ENCODE results near the gene ATP6V1G3. TPM values are rescaled to one million over a fixed set of nuclear protein-coding genes. Genes with fewer than 3 reads are reported as not detected.

The ATP6V1G3 gene
- total and polyA plus RNA-seq, 4 experiments from 2014 or later, result not detected

DNA sequence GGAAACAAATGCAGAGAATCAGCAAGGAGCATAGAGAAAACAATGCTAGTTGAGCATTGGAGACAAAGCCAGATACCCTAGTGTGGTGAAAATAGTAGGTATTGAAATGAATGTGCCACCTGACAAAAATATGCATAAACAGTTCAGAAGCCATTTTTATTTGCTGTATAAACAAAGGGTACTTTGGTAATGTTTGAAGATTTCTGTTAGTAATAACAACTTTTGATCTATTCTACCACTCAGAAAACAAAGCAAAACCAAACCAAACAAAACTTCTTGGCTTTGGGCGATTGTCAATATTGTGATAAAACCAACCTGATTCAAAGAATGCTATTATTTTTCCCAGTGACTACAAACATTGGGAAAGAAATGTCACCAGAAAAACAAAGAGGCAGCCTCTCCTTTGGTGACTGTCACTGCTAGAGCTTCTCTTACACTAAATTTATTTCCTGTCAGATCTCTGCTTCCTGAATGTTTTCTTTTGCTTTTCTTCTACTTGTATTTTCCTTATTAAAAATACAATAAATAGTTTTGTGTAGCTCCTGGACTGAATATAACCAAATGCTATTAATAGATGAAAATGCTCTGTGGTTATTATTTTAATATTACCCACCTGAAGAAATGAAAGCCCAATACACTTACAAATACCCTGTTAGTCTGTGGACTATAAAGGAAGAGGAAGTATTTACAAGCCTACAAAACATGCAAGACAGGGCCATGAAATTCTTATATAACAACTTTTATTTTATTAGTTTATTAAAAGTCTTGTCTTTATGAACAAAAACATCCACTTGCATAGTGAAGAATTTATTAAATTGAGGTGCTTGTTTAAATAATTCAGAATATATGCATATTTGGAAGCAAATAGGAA lies 5.7 kb downstream of the ATP6V1G3 start:
- H3K27me3 ChIP-seq (ENCODE audit: insufficient read depth, low read length), result no peaks in the 10 kb centered on the region
- CTCF ChIA-PET (ENCODE audit: partially characterized antibody), result interaction anchor here (1.1 to 2.8 kb wide), 5 partner anchors 8 to 86 kb away, joined by 3 to 13 read pairs (median 4); no protein-coding TSS in a partner anchor

GRCh38 chr1:198531891-198532290 lies 8.6 kb downstream of the ATP6V1G3 start:
- Histone ChIP-seq H3K27ac (ENCODE audit: low read depth, low read length) (no peak overlapping the region), H3K27me3 (ENCODE audit: insufficient read depth, low read length) (no peaks in the 10 kb centered on the region), H3K36me3 (ENCODE audit: insufficient read depth, low read length) (no peaks in the 10 kb centered on the region), H3K9me3 (ENCODE audit: control insufficient read depth in 1 of 2, low read length in 2 of 2) (no peaks in the 10 kb centered on the region), H3K4me3 (ENCODE audit: low read length in 2 of 2) (no peak overlapping the region), H3K4me1 (ENCODE audit: insufficient read depth, low read length) (peaks cover 39% of the 10 kb centered on the region)
- intact Hi-C loops (cut with micrococcal nuclease), result no loop called here
- POLR2A ChIA-PET (ENCODE audit: partially characterized antibody), result interaction anchor here (5.6 kb wide), 1 partner anchor 89 kb away, joined by 32 read pairs; no protein-coding TSS in a partner anchor
- no peak overlapping the region for H3K4me3 Mint-ChIP-seq
- peaks cover 0 to 5% of the 10 kb centered on the region in 2 donors for H3K36me3 Mint-ChIP-seq
- peaks cover 0 to 2% (median 0%) of the 10 kb centered on the region in 8 donors for H3K9me3 Mint-ChIP-seq
- H3K27ac Mint-ChIP-seq, result peak overlapping the region in 1 of 7 donors; percentile 26
- CTCF ChIA-PET (ENCODE audit: partially characterized antibody), result no interaction called here
- no peak for DNase-seq
- H3K27me3 Mint-ChIP-seq, result no peaks in the 10 kb centered on the region
- H3K4me1 Mint-ChIP-seq, result peaks cover 38 to 57% (median 48%) of the 10 kb centered on the region in 4 donors

More for the DNA sequence above, 5.7 kb downstream of the ATP6V1G3 start:
- H3K27ac ChIP-seq (ENCODE audit: low read depth, low read length), result peak overlapping the region; percentile 49
- H3K4me1 ChIP-seq (ENCODE audit: insufficient read depth, low read length), result peaks cover 59% of the 10 kb centered on the region
- Mint-ChIP-seq H3K27ac (peak overlapping the region; percentile 29 to 90 (median 86)), H3K4me1 (peaks cover 51 to 78% (median 61%) of the 10 kb centered on the region in 4 donors), H3K9me3 (peaks cover 0 to 1% (median 0%) of the 10 kb centered on the region in 8 donors), H3K27me3 (no peaks in the 10 kb centered on the region), H3K4me3 (peak overlapping the region; percentile 65 to 83 (median 77)), H3K36me3 (peaks cover 0 to 5% of the 10 kb centered on the region in 2 donors)
- no peak for DNase-seq
- intact Hi-C loops (cut with micrococcal nuclease), result loop anchor here (1.0 kb wide), 2 partner anchors 8 to 9 kb away; no protein-coding TSS in a partner anchor
- POLR2A ChIA-PET (ENCODE audit: partially characterized antibody), result interaction anchor here (0.7 to 5.6 kb wide), 13 partner anchors 10 to 147 kb away, joined by 3 to 32 read pairs (median 4); no protein-coding TSS in a partner anchor
- H3K4me3 ChIP-seq (ENCODE audit: low read length in 2 of 2), result peak overlapping the region in 1 of 2 donors; percentile 28
- H3K36me3 ChIP-seq (ENCODE audit: insufficient read depth, low read length), result no peaks in the 10 kb centered on the region
- no peaks in the 10 kb centered on the region for H3K9me3 ChIP-seq (ENCODE audit: control insufficient read depth in 1 of 2, low read length in 2 of 2)

DNA sequence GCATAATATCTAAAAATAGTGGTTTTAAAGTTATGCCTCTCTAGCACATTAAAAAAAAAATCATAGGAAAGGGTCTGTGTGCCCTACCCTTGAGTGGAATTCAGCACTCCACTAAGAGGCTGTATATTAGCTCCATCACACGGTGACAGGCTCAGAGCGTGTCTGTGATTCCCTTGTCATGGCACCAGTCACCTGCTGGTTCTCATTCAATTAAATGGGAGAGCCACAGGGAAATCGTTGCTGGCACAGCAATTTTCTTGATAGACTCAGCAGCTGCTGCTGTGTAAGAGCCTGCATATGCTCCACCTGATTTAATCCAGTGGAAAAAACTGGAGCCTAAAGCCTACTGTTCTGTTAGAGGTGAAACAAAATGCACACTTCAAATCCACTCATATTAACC lies 9.5 kb downstream of the ATP6V1G3 start:
- DNase-seq, result no peak
- Mint-ChIP-seq H3K27me3 (no peaks in the 10 kb centered on the region), H3K9me3 (peaks cover 0 to 2% (median 0%) of the 10 kb centered on the region in 8 donors), H3K36me3 (peaks cover 0 to 5% of the 10 kb centered on the region in 2 donors), H3K4me1 (peaks cover 34 to 51% (median 47%) of the 10 kb centered on the region in 4 donors), H3K4me3 (no peak overlapping the region), H3K27ac (peak overlapping the region in 1 of 7 donors; percentile 44)
- peaks cover 36% of the 10 kb centered on the region for H3K4me1 ChIP-seq (ENCODE audit: insufficient read depth, low read length)
- H3K4me3 ChIP-seq (ENCODE audit: low read length in 2 of 2), result no peak overlapping the region
- POLR2A ChIA-PET (ENCODE audit: partially characterized antibody), result interaction anchor here (1.0 kb wide), 1 partner anchor 28 kb away, joined by 3 read pairs; no protein-coding TSS in a partner anchor
- no peaks in the 10 kb centered on the region for H3K9me3 ChIP-seq (ENCODE audit: control insufficient read depth in 1 of 2, low read length in 2 of 2)
- H3K36me3 ChIP-seq (ENCODE audit: insufficient read depth, low read length), result no peaks in the 10 kb centered on the region
- H3K27me3 ChIP-seq (ENCODE audit: insufficient read depth, low read length), result no peaks in the 10 kb centered on the region
- CTCF ChIA-PET (ENCODE audit: partially characterized antibody), result no interaction called here
- intact Hi-C loops (cut with micrococcal nuclease), result no loop called here
- no peak overlapping the region for H3K27ac ChIP-seq (ENCODE audit: low read depth, low read length)

DNA sequence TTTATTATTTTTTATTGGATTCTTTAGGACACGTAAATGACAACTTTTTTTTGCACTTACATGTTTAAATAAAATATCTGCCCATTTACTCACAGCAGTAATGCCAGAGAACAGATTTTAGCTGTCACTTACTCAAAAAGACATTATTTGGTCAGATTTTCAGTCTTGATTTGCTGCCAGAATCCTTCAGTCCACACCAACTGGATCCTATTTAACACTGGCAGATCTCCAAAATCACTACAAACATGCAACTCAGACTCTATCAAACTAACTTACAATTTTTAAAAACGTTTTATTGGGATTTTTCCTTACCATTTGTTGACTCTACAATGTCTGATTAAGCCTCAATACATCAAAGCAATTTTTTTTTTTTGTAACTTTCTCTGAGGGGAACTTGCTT lies 11.1 kb downstream of the ATP6V1G3 start:
- POLR2A ChIA-PET (ENCODE audit: partially characterized antibody), result interaction anchor here (1.0 to 1.5 kb wide), 3 partner anchors 9 to 92 kb away, joined by 3 to 5 read pairs (median 3); no protein-coding TSS in a partner anchor
- Histone ChIP-seq H3K4me1 (ENCODE audit: insufficient read depth, low read length) (peaks cover 35% of the 10 kb centered on the region), H3K36me3 (ENCODE audit: insufficient read depth, low read length) (no peaks in the 10 kb centered on the region), H3K27ac (ENCODE audit: low read depth, low read length) (no peak overlapping the region), H3K4me3 (ENCODE audit: low read length in 2 of 2) (no peak overlapping the region), H3K9me3 (ENCODE audit: control insufficient read depth in 1 of 2, low read length in 2 of 2) (no peaks in the 10 kb centered on the region), H3K27me3 (ENCODE audit: insufficient read depth, low read length) (no peaks in the 10 kb centered on the region)
- Mint-ChIP-seq H3K4me3 (peak overlapping the region in 1 of 8 donors; percentile 22), H3K36me3 (peaks cover 0 to 5% of the 10 kb centered on the region in 2 donors), H3K4me1 (peaks cover 32 to 47% (median 44%) of the 10 kb centered on the region in 4 donors), H3K9me3 (peaks cover 0 to 2% (median 0%) of the 10 kb centered on the region in 8 donors), H3K27ac (no peak overlapping the region), H3K27me3 (no peaks in the 10 kb centered on the region)
- CTCF ChIA-PET (ENCODE audit: partially characterized antibody), result no interaction called here
- DNase-seq, result no peak
- intact Hi-C loops (cut with micrococcal nuclease), result loop anchor here (2.0 to 10.0 kb wide), 2 partner anchors 15 to 405 kb away; no protein-coding TSS in a partner anchor

DNA sequence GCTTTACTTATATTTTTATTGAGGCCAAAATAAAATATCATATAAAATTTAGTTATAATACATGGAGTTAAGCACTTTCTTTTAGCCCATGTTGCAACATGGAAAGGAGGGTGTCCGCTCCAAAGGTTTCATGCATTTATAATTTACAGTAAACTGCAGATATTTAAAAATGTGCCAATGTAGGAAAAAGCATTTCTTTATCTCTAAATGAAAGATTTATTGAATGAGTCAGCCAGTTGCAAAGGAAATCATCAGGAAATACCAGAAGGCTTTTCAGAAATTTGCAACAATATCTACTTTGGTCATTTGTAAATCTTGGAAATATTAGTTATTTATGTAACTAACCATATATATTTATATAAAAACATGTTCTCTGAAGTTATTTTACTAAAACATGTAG lies 12.1 kb downstream of the ATP6V1G3 start:
- Mint-ChIP-seq H3K36me3 (peaks cover 0 to 5% of the 10 kb centered on the region in 2 donors), H3K9me3 (peaks cover 0 to 2% (median 0%) of the 10 kb centered on the region in 8 donors), H3K4me3 (no peak overlapping the region), H3K27ac (no peak overlapping the region), H3K4me1 (peaks cover 26 to 44% (median 41%) of the 10 kb centered on the region in 4 donors), H3K27me3 (no peaks in the 10 kb centered on the region)
- peaks cover 35% of the 10 kb centered on the region for H3K4me1 ChIP-seq (ENCODE audit: insufficient read depth, low read length)
- no peaks in the 10 kb centered on the region for H3K36me3 ChIP-seq (ENCODE audit: insufficient read depth, low read length)
- H3K27ac ChIP-seq (ENCODE audit: low read depth, low read length), result no peak overlapping the region
- intact Hi-C loops (cut with micrococcal nuclease), result loop anchor here (2.0 to 10.0 kb wide), 2 partner anchors 16 to 406 kb away; no protein-coding TSS in a partner anchor
- H3K27me3 ChIP-seq (ENCODE audit: insufficient read depth, low read length), result no peaks in the 10 kb centered on the region
- H3K9me3 ChIP-seq (ENCODE audit: control insufficient read depth in 1 of 2, low read length in 2 of 2), result no peaks in the 10 kb centered on the region
- H3K4me3 ChIP-seq (ENCODE audit: low read length in 2 of 2), result no peak overlapping the region
- DNase-seq, result no peak
- POLR2A ChIA-PET (ENCODE audit: partially characterized antibody), result interaction anchor here (1.1 to 10.2 kb wide), 3 partner anchors 8 to 94 kb away, joined by 3 to 136 read pairs (median 5); no protein-coding TSS in a partner anchor
- CTCF ChIA-PET (ENCODE audit: partially characterized antibody), result no interaction called here

GRCh38 chr1:198524556-198524955 lies 15.9 kb downstream of the ATP6V1G3 start:
- H3K27ac ChIP-seq (ENCODE audit: low read depth, low read length), result peak overlapping the region; percentile 45
- H3K4me3 ChIP-seq (ENCODE audit: low read length in 2 of 2), result peak overlapping the region in 1 of 2 donors; percentile 54
- peaks cover 41 to 60% (median 53%) of the 10 kb centered on the region in 4 donors for H3K4me1 Mint-ChIP-seq
- H3K27ac Mint-ChIP-seq, result peak overlapping the region; percentile 81 to 95 (median 93)
- H3K36me3 ChIP-seq (ENCODE audit: insufficient read depth, low read length), result no peaks in the 10 kb centered on the region
- H3K4me3 Mint-ChIP-seq, result peak overlapping the region; percentile 9 to 91 (median 87)
- H3K27me3 Mint-ChIP-seq, result no peaks in the 10 kb centered on the region
- peaks cover 66% of the 10 kb centered on the region for H3K4me1 ChIP-seq (ENCODE audit: insufficient read depth, low read length)
- ChIA-PET CTCF (ENCODE audit: partially characterized antibody) (interaction anchor here (0.7 to 4.5 kb wide), 5 partner anchors 30 to 177 kb away, joined by 3 to 32 read pairs (median 4); no protein-coding TSS in a partner anchor), POLR2A (ENCODE audit: partially characterized antibody) (interaction anchor here (0.7 to 10.2 kb wide), 14 partner anchors 10 to 165 kb away, joined by 3 to 136 read pairs (median 6); partner anchors contain the start of genes ATP6V1G3 and PTPRC)
- no peaks in the 10 kb centered on the region for H3K27me3 ChIP-seq (ENCODE audit: insufficient read depth, low read length)
- no peaks in the 10 kb centered on the region for H3K36me3 Mint-ChIP-seq
- H3K9me3 ChIP-seq (ENCODE audit: control insufficient read depth in 1 of 2, low read length in 2 of 2), result no peaks in the 10 kb centered on the region
- peaks cover 0 to 2% (median 0%) of the 10 kb centered on the region in 8 donors for H3K9me3 Mint-ChIP-seq
- intact Hi-C loops (cut with micrococcal nuclease), result loop anchor here (5.0 to 10.0 kb wide), 3 partner anchors 33 to 410 kb away; partner anchors contain the start of gene NEK7
- DNase-seq, result no peak

All from CD4-positive, alpha-beta memory T cell (primary cell).